ENCODE data around the gene GALNT12. TPM values are rescaled to one million over a fixed set of nuclear protein-coding genes. Genes with fewer than 3 reads are reported as not detected.
A peak's percentile ranks its signal among the peaks of the same experiment; 100 is the strongest.

GALNT12 gene
- total RNA-seq, 1 experiment from 2014 or later: 31.2 TPM

DNA sequence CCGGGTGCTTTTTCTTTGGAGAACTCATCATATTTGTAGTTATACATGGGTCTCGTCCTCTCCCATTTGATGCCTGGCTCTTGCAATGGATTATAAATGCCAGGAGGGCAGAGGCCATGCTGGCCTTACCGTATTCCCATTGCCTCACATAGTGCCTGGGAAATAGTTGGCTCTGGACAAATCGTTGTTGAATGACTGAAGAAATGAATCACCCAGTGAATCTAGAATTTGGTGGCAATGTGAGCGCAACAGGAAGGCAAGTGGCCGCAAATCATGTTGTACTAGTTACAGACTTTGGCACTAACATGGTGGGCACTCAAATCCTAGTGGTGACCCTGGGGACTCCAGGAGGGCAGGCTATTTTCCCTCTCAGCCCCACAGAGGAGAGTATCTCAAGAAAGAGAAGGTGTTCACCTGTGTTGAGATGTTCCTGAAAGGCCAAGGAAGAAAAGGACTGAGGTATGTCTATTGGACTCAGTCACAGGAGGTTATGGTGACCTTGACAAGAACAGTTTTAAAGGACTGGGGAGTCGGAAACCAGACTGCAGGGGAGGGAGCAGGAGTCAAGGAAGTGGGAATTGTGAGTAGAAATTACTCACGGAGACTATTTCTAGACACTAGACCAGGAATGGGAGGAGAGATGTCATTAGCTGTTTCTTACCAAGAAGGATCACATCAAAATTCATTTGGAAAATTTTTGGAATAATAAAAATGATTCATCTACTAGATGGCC is 74.5 kb downstream of the GALNT12 start:
- no TSS peak for BruUV-seq (replicated peaks)
- ATAC-seq (no peak), DNase-seq (ENCODE audit: low read depth, low spot score) (no peak)
- no peaks in the 10 kb centered on the region for H3K9me2 ChIP-seq (ENCODE audit: insufficient read depth)
- H3K4me2 ChIP-seq (ENCODE audit: low read length): no peak overlapping the region
- peaks cover 28% of the 10 kb centered on the region for H3K27me3 ChIP-seq (ENCODE audit: insufficient read depth, low read length)
- H3K36me3 ChIP-seq (ENCODE audit: control insufficient read depth in 1 of 2, insufficient read depth in 2 of 2, low read length in 2 of 2): no peaks in the 10 kb centered on the region
- no peak for TF ChIP-seq TCF7L2 (IDR thresholded peaks at IDR 0.05; ENCODE audit: borderline replicate concordance, extremely low read depth, insufficient read depth, insufficient read length)
- no peak for TF ChIP-seq POLR2A (IDR thresholded peaks at IDR 0.05; ENCODE audit: borderline replicate concordance, extremely low read depth, insufficient read depth, insufficient read length)
- TF ChIP-seq, protein P1, sequence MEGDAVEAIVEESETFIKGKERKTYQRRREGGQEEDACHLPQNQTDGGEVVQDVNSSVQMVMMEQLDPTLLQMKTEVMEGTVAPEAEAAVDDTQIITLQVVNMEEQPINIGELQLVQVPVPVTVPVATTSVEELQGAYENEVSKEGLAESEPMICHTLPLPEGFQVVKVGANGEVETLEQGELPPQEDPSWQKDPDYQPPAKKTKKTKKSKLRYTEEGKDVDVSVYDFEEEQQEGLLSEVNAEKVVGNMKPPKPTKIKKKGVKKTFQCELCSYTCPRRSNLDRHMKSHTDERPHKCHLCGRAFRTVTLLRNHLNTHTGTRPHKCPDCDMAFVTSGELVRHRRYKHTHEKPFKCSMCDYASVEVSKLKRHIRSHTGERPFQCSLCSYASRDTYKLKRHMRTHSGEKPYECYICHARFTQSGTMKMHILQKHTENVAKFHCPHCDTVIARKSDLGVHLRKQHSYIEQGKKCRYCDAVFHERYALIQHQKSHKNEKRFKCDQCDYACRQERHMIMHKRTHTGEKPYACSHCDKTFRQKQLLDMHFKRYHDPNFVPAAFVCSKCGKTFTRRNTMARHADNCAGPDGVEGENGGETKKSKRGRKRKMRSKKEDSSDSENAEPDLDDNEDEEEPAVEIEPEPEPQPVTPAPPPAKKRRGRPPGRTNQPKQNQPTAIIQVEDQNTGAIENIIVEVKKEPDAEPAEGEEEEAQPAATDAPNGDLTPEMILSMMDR (IDR thresholded peaks at IDR 0.05 in 2 of 3, conservative IDR thresholded peaks at IDR 0.05 in 1 of 3; ENCODE audit: borderline replicate concordance in 1 of 3, insufficient read depth in 1 of 3, low read depth in 2 of 3, low read length in 2 of 3): peak in 2 of 3 experiments; percentile 8 to 15; a peak in 2 of 6 replicates
- no peak overlapping the region for H3K4me3 ChIP-seq (replicated peaks in 1 of 2; ENCODE audit: low read depth in 1 of 2, low read length in 2 of 2)
- no peaks in the 10 kb centered on the region for H3K9me3 ChIP-seq (ENCODE audit: control insufficient read depth in 1 of 2, insufficient read depth in 1 of 2, low read depth in 1 of 2, low read length in 2 of 2)
- no peak overlapping the region for H3K9ac ChIP-seq (ENCODE audit: low read length)
- CTCF ChIA-PET: no interaction called here
- no peak overlapping the region for H3K27ac ChIP-seq (ENCODE audit: low read depth, low read length)
- H2AFZ ChIP-seq (ENCODE audit: low read depth, low read length, poor library complexity, severe bottlenecking): no peak overlapping the region
- H4K20me1 ChIP-seq (ENCODE audit: insufficient read depth): no peaks in the 10 kb centered on the region
- POLR2A ChIA-PET: no interaction called here
- intact Hi-C loops (cut with micrococcal nuclease): no loop called here
- H3K4me1 ChIP-seq (ENCODE audit: control insufficient read depth in 1 of 2, insufficient read depth in 2 of 2, low read length in 2 of 2): peaks cover 0 to 4% of the 10 kb centered on the region in 2 experiments; a peak in 1 of 4 replicates
- no peaks in the 10 kb centered on the region for H3K79me2 ChIP-seq (ENCODE audit: insufficient read depth, low read length)
- RAD21 ChIA-PET (ENCODE audit: low non-redundant PET in 1 of 2, low total read pairs in 2 of 2, uncharacterized antibody in 2 of 2, unreplicated experiment in 2 of 2): no interaction called here

DNA sequence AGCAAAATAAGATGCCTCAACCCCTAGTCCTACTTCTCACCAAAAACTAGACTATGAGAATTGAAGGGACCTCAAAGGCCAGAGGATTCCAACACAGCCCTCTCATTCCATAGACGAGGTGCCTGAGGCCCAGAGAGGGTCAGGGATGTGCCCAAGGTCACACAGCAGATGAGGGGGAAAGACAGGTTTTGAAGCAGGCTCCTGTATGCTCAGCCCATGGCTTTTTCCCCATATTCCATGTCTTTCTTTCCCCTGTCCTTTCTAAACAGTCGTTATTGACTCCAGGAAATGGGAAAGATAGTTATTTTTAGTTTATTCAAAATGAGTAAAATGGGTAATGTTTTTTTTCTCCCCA is 75.1 kb downstream of the GALNT12 start:
- Histone ChIP-seq H3K9ac (ENCODE audit: low read length) (no peak overlapping the region), H2AFZ (ENCODE audit: low read depth, low read length, poor library complexity, severe bottlenecking) (no peak overlapping the region), H3K9me3 (ENCODE audit: control insufficient read depth in 1 of 2, insufficient read depth in 1 of 2, low read depth in 1 of 2, low read length in 2 of 2) (no peaks in the 10 kb centered on the region), H3K27ac (ENCODE audit: low read depth, low read length) (no peak overlapping the region), H3K4me2 (ENCODE audit: low read length) (no peak overlapping the region), H3K4me1 (ENCODE audit: control insufficient read depth in 1 of 2, insufficient read depth in 2 of 2, low read length in 2 of 2) (peaks cover 0 to 4% of the 10 kb centered on the region in 2 experiments; a peak in 1 of 4 replicates), H4K20me1 (ENCODE audit: insufficient read depth) (no peaks in the 10 kb centered on the region), H3K27me3 (ENCODE audit: insufficient read depth, low read length) (peaks cover 26% of the 10 kb centered on the region), H3K36me3 (ENCODE audit: control insufficient read depth in 1 of 2, insufficient read depth in 2 of 2, low read length in 2 of 2) (no peaks in the 10 kb centered on the region), H3K79me2 (ENCODE audit: insufficient read depth, low read length) (no peaks in the 10 kb centered on the region), H3K9me2 (ENCODE audit: insufficient read depth) (no peaks in the 10 kb centered on the region), H3K4me3 (replicated peaks in 1 of 2; ENCODE audit: low read depth in 1 of 2, low read length in 2 of 2) (no peak overlapping the region)
- ATAC-seq: no peak
- ChIA-PET POLR2A (no interaction called here), CTCF (no interaction called here), RAD21 (ENCODE audit: low non-redundant PET in 1 of 2, low total read pairs in 2 of 2, uncharacterized antibody in 2 of 2, unreplicated experiment in 2 of 2) (no interaction called here)
- DNase-seq (ENCODE audit: low read depth, low spot score): no peak
- BruUV-seq (replicated peaks): no TSS peak
- intact Hi-C loops (cut with micrococcal nuclease): no loop called here
- TF ChIP-seq FOSL1 (IDR thresholded peaks at IDR 0.05; ENCODE audit: low read depth): no peak
- TF ChIP-seq JUND (IDR thresholded peaks at IDR 0.05): no peak
- no peak for TF ChIP-seq EZH2phosphoT487 (IDR thresholded peaks at IDR 0.05; ENCODE audit: borderline replicate concordance)
- no peak for TF ChIP-seq ZFX (IDR thresholded peaks at IDR 0.05)
- TF ChIP-seq YY1 (IDR thresholded peaks at IDR 0.05; ENCODE audit: extremely low read depth, insufficient replicate concordance, low read depth, low read length): no peak
- TF ChIP-seq ZNF274 (IDR thresholded peaks at IDR 0.05; ENCODE audit: low read depth, low read length): no peak
- TF ChIP-seq POLR2AphosphoS5 (IDR thresholded peaks at IDR 0.05; ENCODE audit: low read depth, low read length): no peak
- TF ChIP-seq CBX3 (IDR thresholded peaks at IDR 0.05; ENCODE audit: low read depth): no peak
- no peak for TF ChIP-seq TCF7L2 (IDR thresholded peaks at IDR 0.05; ENCODE audit: borderline replicate concordance, extremely low read depth, insufficient read depth, insufficient read length)
- TF ChIP-seq, protein P2, sequence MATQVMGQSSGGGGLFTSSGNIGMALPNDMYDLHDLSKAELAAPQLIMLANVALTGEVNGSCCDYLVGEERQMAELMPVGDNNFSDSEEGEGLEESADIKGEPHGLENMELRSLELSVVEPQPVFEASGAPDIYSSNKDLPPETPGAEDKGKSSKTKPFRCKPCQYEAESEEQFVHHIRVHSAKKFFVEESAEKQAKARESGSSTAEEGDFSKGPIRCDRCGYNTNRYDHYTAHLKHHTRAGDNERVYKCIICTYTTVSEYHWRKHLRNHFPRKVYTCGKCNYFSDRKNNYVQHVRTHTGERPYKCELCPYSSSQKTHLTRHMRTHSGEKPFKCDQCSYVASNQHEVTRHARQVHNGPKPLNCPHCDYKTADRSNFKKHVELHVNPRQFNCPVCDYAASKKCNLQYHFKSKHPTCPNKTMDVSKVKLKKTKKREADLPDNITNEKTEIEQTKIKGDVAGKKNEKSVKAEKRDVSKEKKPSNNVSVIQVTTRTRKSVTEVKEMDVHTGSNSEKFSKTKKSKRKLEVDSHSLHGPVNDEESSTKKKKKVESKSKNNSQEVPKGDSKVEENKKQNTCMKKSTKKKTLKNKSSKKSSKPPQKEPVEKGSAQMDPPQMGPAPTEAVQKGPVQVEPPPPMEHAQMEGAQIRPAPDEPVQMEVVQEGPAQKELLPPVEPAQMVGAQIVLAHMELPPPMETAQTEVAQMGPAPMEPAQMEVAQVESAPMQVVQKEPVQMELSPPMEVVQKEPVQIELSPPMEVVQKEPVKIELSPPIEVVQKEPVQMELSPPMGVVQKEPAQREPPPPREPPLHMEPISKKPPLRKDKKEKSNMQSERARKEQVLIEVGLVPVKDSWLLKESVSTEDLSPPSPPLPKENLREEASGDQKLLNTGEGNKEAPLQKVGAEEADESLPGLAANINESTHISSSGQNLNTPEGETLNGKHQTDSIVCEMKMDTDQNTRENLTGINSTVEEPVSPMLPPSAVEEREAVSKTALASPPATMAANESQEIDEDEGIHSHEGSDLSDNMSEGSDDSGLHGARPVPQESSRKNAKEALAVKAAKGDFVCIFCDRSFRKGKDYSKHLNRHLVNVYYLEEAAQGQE (IDR thresholded peaks at IDR 0.05; ENCODE audit: low read depth): no peak
- no peak for TF ChIP-seq SRF (IDR thresholded peaks at IDR 0.05; ENCODE audit: low read depth)
- no peak for TF ChIP-seq EGR1 (IDR thresholded peaks at IDR 0.05; ENCODE audit: low read depth)
- TF ChIP-seq POLR2A (IDR thresholded peaks at IDR 0.05; ENCODE audit: borderline replicate concordance, extremely low read depth, insufficient read depth, insufficient read length): no peak
- no peak for TF ChIP-seq SIN3A (IDR thresholded peaks at IDR 0.05; ENCODE audit: low read depth)
- TF ChIP-seq CEBPB (IDR thresholded peaks at IDR 0.05; ENCODE audit: low read depth): no peak
